VCaP (cell line): ENCODE results near the gene FNDC1.

Experiments used
- H3K27ac ChIP-seq: fragments of 450-650 bp; 2 replicates; pipeline ENCODE4 v1.5.1; 2017
- CTCF ChIP-seq: fragments of 450-650 bp; conservative IDR thresholded peaks from 2 replicates; pipeline ENCODE4 v1.5.1; 2017; ENCODE audit warnings: mild to moderate bottlenecking, moderate library complexity

FNDC1 gene

GRCh38 chr6:159305159-159305558 lies 136.0 kb downstream of the FNDC1 start:
- TF ChIP-seq CTCF, result no peak
- H3K27ac ChIP-seq, result no peak overlapping the region

- no peak for TF ChIP-seq CTCF
- H3K27ac ChIP-seq, result no peak overlapping the region
These were observed 136.8 kb downstream of the FNDC1 start for GRCh38 chr6:159305804-159306537.

- TF ChIP-seq CTCF, result no peak
- H3K27ac ChIP-seq, result no peak overlapping the region
These were observed 138.1 kb downstream of the FNDC1 start for GRCh38 chr6:159307246-159307790.

DNA sequence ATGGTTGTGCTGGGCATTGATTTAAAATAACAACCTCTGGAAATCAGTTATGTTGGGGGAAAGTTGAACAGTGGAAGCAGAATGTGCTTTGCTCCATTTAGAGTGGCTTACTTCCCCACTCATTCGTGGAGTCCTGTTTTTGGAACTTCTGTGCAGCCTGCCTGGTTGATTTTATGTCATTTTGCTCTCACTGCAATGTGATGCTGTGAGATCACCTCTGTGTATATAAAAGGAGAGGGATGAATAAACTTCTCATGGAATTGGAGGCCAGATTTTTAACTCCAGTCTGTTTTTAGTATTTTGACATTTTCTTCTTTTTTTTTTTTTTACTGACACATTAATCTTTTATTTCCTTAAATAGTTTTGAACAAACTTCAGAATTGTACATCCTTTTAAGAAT lies 139.0 kb downstream of the FNDC1 start:
- TF ChIP-seq CTCF, result no peak
- H3K27ac ChIP-seq, result no peak overlapping the region

DNA sequence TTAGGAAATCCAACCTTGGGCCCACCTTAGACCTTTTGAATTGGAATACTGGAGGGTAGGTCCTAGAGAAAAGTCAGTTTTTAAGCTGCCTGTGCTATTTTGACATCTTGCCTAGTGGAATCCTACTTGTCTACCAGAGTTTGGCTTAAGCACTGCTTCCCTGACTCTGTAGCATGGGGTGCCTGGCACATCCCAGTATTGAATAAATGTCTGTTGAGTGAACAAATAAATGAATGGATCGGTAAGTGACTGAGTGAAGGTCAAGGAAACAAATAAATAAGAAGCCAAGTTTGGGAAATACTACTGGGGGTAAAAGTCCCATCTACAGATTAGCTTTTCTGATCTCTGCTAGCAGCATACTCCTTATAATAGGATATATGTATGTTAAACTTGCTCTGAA lies 140.5 kb downstream of the FNDC1 start:
- no peak for TF ChIP-seq CTCF
- H3K27ac ChIP-seq, result no peak overlapping the region

GRCh38 chr6:159311618-159312017 lies 142.4 kb downstream of the FNDC1 start:
- no peak overlapping the region for H3K27ac ChIP-seq
- no peak for TF ChIP-seq CTCF

- TF ChIP-seq CTCF, result no peak
- H3K27ac ChIP-seq, result no peak overlapping the region
These were observed 143.0 kb downstream of the FNDC1 start for GRCh38 chr6:159312206-159312605.
